Measurements from ENCODE around the gene ABHD10.
"Not testable (repeated sequence)": the region's sequence is repeated elsewhere in the genome, so short reads cannot be mapped to it uniquely, and the experiment has no call there.

The ABHD10 gene

GRCh38 chr3:112027826-112028225, 49.0 kb downstream of the ABHD10 start:
- no peak for DNase-seq (ENCODE audit: low read depth in 1 of 2, low spot score in 1 of 2)

GRCh38 chr3:112030901-112031300, 52.1 kb downstream of the ABHD10 start:
- DNase-seq (ENCODE audit: low read depth in 1 of 2, low spot score in 1 of 2) = no peak

DNA sequence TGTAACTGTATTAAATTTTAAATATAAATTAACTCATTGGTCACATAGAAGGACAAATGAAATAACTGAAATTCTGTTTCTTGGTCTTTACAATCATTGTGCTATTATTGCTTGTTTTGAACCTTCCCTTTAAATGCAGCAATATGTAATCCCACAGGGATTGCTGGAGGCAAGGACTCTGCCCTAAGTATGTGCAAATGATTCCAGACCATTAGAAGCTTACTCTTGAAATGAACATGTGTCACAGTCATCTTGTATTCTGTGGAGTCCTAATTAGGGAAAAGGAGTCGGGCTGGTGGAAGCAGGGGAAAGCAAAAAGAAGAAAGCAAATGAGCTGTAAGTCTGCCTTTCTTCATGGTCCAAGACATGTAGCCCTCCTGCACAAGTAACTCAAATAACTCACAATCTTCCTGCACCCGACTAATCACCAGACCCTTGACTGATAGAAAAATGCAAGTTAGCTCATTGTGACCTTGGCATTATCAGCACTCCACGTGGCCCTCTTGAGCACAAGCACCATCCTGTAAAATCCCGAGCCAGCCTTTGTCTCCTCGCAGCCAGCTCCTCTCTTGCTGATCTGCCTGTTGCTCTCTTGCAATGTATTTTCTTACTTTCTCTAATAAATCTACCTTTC, 53.4 kb downstream of the ABHD10 start:
- no peak for DNase-seq (ENCODE audit: low read depth in 1 of 2, low spot score in 1 of 2)

DNA sequence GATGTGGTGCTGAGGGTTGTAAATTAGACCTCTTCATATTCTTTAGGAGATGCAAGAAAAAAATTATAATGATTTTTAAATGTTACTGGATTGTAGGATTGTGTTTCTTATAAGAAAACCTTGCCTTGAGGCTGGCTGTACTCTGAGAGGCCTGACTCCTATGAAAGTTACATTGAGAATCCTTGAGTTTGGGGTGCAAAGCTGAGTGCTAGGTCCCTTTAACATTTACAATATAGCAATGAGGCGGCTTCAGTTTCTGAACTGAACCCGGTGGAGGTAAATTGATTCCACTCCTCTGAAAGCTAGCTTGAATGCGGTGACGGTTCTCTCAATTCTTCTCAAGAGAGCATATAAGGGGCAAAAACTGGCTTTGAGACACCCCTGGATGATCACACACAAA, 55.6 kb downstream of the ABHD10 start, which contains the start of gene TMPRSS7:
Gene TMPRSS7 (plus strand): TSS at position 301 of the 400 bp plus-strand sequence. CDS start 110 bp downstream, outside the sequence.
- no peak for DNase-seq (ENCODE audit: low read depth in 1 of 2, low spot score in 1 of 2)

- DNase-seq (ENCODE audit: low read depth in 1 of 2, low spot score in 1 of 2) = no peak
Observed at GRCh38 chr3:112035241-112035640, 56.4 kb downstream of the ABHD10 start.

- DNase-seq (ENCODE audit: low read depth in 1 of 2, low spot score in 1 of 2) = not testable (repeated sequence)
Observed at GRCh38 chr3:112037194-112037593, 58.4 kb downstream of the ABHD10 start.

GRCh38 chr3:112038863-112039262, 60.0 kb downstream of the ABHD10 start:
- DNase-seq (ENCODE audit: low read depth in 1 of 2, low spot score in 1 of 2) = no peak

GRCh38 chr3:112041321-112041720, 62.5 kb downstream of the ABHD10 start:
- no peak for DNase-seq (ENCODE audit: low read depth in 1 of 2, low spot score in 1 of 2)

- no peak for DNase-seq (ENCODE audit: low read depth in 1 of 2, low spot score in 1 of 2)
Observed at GRCh38 chr3:112042842-112043280, 64.0 kb downstream of the ABHD10 start.

Measured in activated T-helper 1 cell treated with anti-CD3 and anti-CD28 coated beads, Interleukin-2, amount 50 U/mL, for 16 hours (primary cell).